Left ventricle myocardium inferior (tissue), 1 donor: ENCODE measurements around the gene SP3. TPM values are rescaled to one million over a fixed set of nuclear protein-coding genes. Genes with fewer than 3 reads are reported as not detected.

Experiments used
- DNase-seq: peaks from one replicate; pipeline ENCODE4 v3.0.0-alpha.2; 2020
- H3K27ac ChIP-seq: fragments of 200-600 bp; replicated peaks from 2 replicates; pipeline ENCODE4 v1.8.0; 2021
- H3K27me3 ChIP-seq: fragments of 200-600 bp; 2 replicates; pipeline ENCODE4 v1.8.0; 2021; ENCODE audit warnings: low read depth
- H3K36me3 ChIP-seq: fragments of 200-600 bp; 2 replicates; pipeline ENCODE4 v1.8.0; 2021
- H3K4me1 ChIP-seq: fragments of 200-600 bp; 2 replicates; pipeline ENCODE4 v1.8.0; 2021
- H3K4me3 ChIP-seq: fragments of 200-600 bp; 2 replicates; pipeline ENCODE4 v1.8.0; 2021; ENCODE audit warnings: mild to moderate bottlenecking, moderate library complexity
- H3K9me3 ChIP-seq: fragments of 200-600 bp; replicated peaks from 2 replicates; pipeline ENCODE4 v1.8.0; 2021
- CTCF ChIP-seq: fragments of 200-600 bp; IDR thresholded peaks from 2 replicates; pipeline ENCODE4 v1.8.0; 2021; ENCODE audit warnings: antibody characterized with exemption, mild to moderate bottlenecking, borderline replicate concordance
- intact Hi-C: fragments of 100-400 bp; cut with micrococcal nuclease; formaldehyde crosslinking; loops from one replicate; pipeline ENCODE4 v1.11.0; 2022
- total RNA-seq: library from RNA; stranded (reverse); fragmentation: NEBNext Ultra II Directional; extraction: Animal tissue kit (Norgen Biotek cat#: 25700); gene quantifications from one replicate; pipeline ENCODE4 v1.2.1, GENCODE V29; 2021
- donor health status: DM: no; HTN: yes; CAD: no; lungs with severe emphysema.

The SP3 gene
- total RNA-seq, 1 donor from 2014 or later: 32.1 TPM

- TF ChIP-seq CTCF: no peak
- peak overlapping the region; percentile 100 for H3K27ac ChIP-seq
- no peaks in the 10 kb centered on the region for H3K27me3 ChIP-seq
- intact Hi-C loops: no loop called here
- H3K4me1 ChIP-seq: peaks cover 79% of the 10 kb centered on the region
- no peak for DNase-seq
- peaks cover 8% of the 10 kb centered on the region for H3K36me3 ChIP-seq
- peak overlapping the region; percentile 99 for H3K4me3 ChIP-seq
- peaks cover 9% of the 10 kb centered on the region for H3K9me3 ChIP-seq
Measured at GRCh38 chr2:173962583-173963110, 2.5 kb downstream of the SP3 start.

- peaks cover 8% of the 10 kb centered on the region for H3K36me3 ChIP-seq
- intact Hi-C loops: no loop called here
- H3K27me3 ChIP-seq: no peaks in the 10 kb centered on the region
- DNase-seq: no peak
- peaks cover 9% of the 10 kb centered on the region for H3K9me3 ChIP-seq
- H3K4me3 ChIP-seq: peak overlapping the region; percentile 99
- H3K4me1 ChIP-seq: peaks cover 85% of the 10 kb centered on the region
- peak overlapping the region; percentile 100 for H3K27ac ChIP-seq
- TF ChIP-seq CTCF: no peak
Measured at GRCh38 chr2:173962031-173962430, 3.1 kb downstream of the SP3 start.

- H3K4me1 ChIP-seq: peaks cover 87% of the 10 kb centered on the region
- intact Hi-C loops: no loop called here
- no peak for DNase-seq
- H3K27ac ChIP-seq: peak overlapping the region; percentile 100
- no peaks in the 10 kb centered on the region for H3K27me3 ChIP-seq
- no peak for TF ChIP-seq CTCF
- peaks cover 8% of the 10 kb centered on the region for H3K36me3 ChIP-seq
- H3K4me3 ChIP-seq: no peak overlapping the region
- peaks cover 9% of the 10 kb centered on the region for H3K9me3 ChIP-seq
Measured at GRCh38 chr2:173961346-173961705, 3.8 kb downstream of the SP3 start.

DNA sequence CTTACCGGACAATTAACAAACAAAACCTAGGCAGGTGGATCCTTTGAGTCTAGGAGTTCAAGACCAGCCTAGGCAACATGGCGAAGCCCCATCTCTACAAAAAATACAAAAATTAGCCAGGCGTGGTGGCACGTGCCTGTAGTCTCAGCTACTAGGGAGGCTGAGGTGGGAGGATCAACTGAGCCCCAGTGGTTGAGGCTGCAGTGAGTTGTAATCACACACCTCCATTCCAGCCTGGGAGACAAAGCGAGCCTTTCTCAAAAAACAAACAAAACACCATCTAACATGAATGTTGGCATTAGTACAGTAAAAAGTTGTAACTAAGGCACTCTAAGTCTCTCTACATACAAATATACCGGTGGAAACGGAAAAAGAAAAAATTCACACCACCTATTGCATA, 5.3 kb downstream of the SP3 start:
- no peak for DNase-seq
- Histone ChIP-seq H3K4me1 (peaks cover 85% of the 10 kb centered on the region), H3K4me3 (no peak overlapping the region), H3K27ac (no peak overlapping the region), H3K36me3 (peaks cover 19% of the 10 kb centered on the region), H3K27me3 (no peaks in the 10 kb centered on the region), H3K9me3 (peaks cover 9% of the 10 kb centered on the region)
- intact Hi-C loops: no loop called here
- no peak for TF ChIP-seq CTCF

- TF ChIP-seq CTCF: no peak
- no peak overlapping the region for H3K4me3 ChIP-seq
- H3K4me1 ChIP-seq: peaks cover 87% of the 10 kb centered on the region
- no peaks in the 10 kb centered on the region for H3K27me3 ChIP-seq
- H3K27ac ChIP-seq: no peak overlapping the region
- DNase-seq: no peak
- peaks cover 24% of the 10 kb centered on the region for H3K36me3 ChIP-seq
- intact Hi-C loops: no loop called here
- peaks cover 9% of the 10 kb centered on the region for H3K9me3 ChIP-seq
Measured at GRCh38 chr2:173959358-173959884, 5.8 kb downstream of the SP3 start.
